HepG2 (cell line): ENCODE data around the gene TYMP. TPM values are rescaled to one million over a fixed set of nuclear protein-coding genes. Genes with fewer than 3 reads are reported as not detected.

Experiments used
- BHLHE40 ChIP-seq: IDR thresholded peaks from 2 replicates; pipeline ENCODE4 v1.6.1; 2011; ENCODE audit warnings: low read length, improper control_type of control experiment
- BRD4 ChIP-seq: sonication (generic); formaldehyde crosslinking; IDR thresholded peaks from 2 replicates; pipeline ENCODE4 v1.4.0; 2020; ENCODE audit warnings: missing genetic modification reagents
- EED ChIP-seq: sonication (generic); formaldehyde crosslinking; IDR thresholded peaks from 2 replicates; pipeline ENCODE4 v1.5.0; 2020; ENCODE audit warnings: mild to moderate bottlenecking, missing genetic modification reagents
- HNRNPK ChIP-seq: fragments of 200-400 bp; formaldehyde crosslinking; IDR thresholded peaks from 2 replicates; pipeline ENCODE4 v1.6.1; 2018; ENCODE audit warnings: low read length, low read depth, moderate library complexity, mild to moderate bottlenecking; ENCODE audit not compliant: poor library complexity, severe bottlenecking
- JUND ChIP-seq: sonication (generic); formaldehyde crosslinking; IDR thresholded peaks from 2 replicates; pipeline ENCODE4 v1.8.0; 2022; ENCODE audit warnings: mild to moderate bottlenecking, missing genetic modification reagents
- KLF16 ChIP-seq, 2 experiments: sonication (generic) in 1 of 2; formaldehyde crosslinking in 1 of 2; IDR thresholded peaks; 2 replicates each; pipeline versions ENCODE4 v1.6.1 to v1.8.0; 2016 to 2023; ENCODE audit warnings: missing genetic modification reagents in 2 of 2, missing compliant biosample characterization in 1 of 2
- MED8 ChIP-seq: sonication (generic); formaldehyde crosslinking; IDR thresholded peaks from 2 replicates; pipeline ENCODE4 v1.8.1; 2023; ENCODE audit warnings: mild to moderate bottlenecking, missing genetic modification reagents; ENCODE audit not compliant: insufficient replicate concordance
- NCOA1 ChIP-seq: sonication (generic); formaldehyde crosslinking; IDR thresholded peaks from 2 replicates; pipeline ENCODE4 v1.9.0; 2021; ENCODE audit warnings: missing genetic modification reagents
- PAX8 ChIP-seq: sonication (generic); formaldehyde crosslinking; IDR thresholded peaks from 2 replicates; pipeline ENCODE4 v1.8.0; 2022; ENCODE audit warnings: mild to moderate bottlenecking, missing genetic modification reagents, borderline replicate concordance
- SOX13 ChIP-seq, 3 experiments: fragments of 450-650 bp in 1 of 3; sonication (generic) in 1 of 3; formaldehyde crosslinking in 1 of 3; IDR thresholded peaks in 2 of 3; conservative IDR thresholded peaks in 1 of 3; 2 replicates each; pipeline versions ENCODE4 v1.5.0 to v1.6.1; 2016 to 2020; ENCODE audit warnings: antibody characterized with exemption in 1 of 3, mild to moderate bottlenecking in 1 of 3, missing compliant biosample characterization in 1 of 3, missing genetic modification reagents in 1 of 3, moderate library complexity in 1 of 3
- TCF12 ChIP-seq, 2 experiments: fragments of 450-650 bp in 1 of 2; sonication (generic) in 1 of 2; formaldehyde crosslinking in 1 of 2; IDR thresholded peaks; 2 replicates each; pipeline versions ENCODE4 v1.6.1 to v1.8.0; 2017 to 2022; ENCODE audit warnings: antibody characterized with exemption in 1 of 2, mild to moderate bottlenecking in 1 of 2, missing genetic modification reagents in 1 of 2, moderate library complexity in 1 of 2
- THAP11 ChIP-seq: IDR thresholded peaks from 2 replicates; pipeline ENCODE4 v1.6.1; 2016; ENCODE audit warnings: missing biosample characterization, missing genetic modification reagents
- YEATS2 ChIP-seq: sonication (generic); formaldehyde crosslinking; IDR thresholded peaks from 2 replicates; pipeline ENCODE4 v1.4.0; 2020; ENCODE audit warnings: missing genetic modification reagents, borderline replicate concordance
- ZBTB1 ChIP-seq: sonication (generic); formaldehyde crosslinking; IDR thresholded peaks from 2 replicates; pipeline ENCODE4 v1.4.0; 2020; ENCODE audit warnings: missing genetic modification reagents, borderline replicate concordance
- ZNF20 ChIP-seq: sonication (generic); formaldehyde crosslinking; IDR thresholded peaks from 2 replicates; pipeline ENCODE4 v1.4.0; 2020; ENCODE audit warnings: mild to moderate bottlenecking, moderate library complexity, missing genetic modification reagents
- ZNF225 ChIP-seq: sonication (generic); formaldehyde crosslinking; IDR thresholded peaks from 2 replicates; pipeline ENCODE4 v1.4.0; 2020; ENCODE audit warnings: mild to moderate bottlenecking, missing genetic modification reagents
- ZNF234 ChIP-seq: sonication (generic); formaldehyde crosslinking; conservative IDR thresholded peaks from 2 replicates; pipeline ENCODE4 v1.5.1; 2020; ENCODE audit warnings: mild to moderate bottlenecking, missing genetic modification reagents
- polyA plus RNA-seq, 8 experiments: library from polyadenylated mRNA; depleted of rRNA in 3 of 8; stranded (reverse) in 7 of 8; unstranded in 1 of 8; fragments of >200 nt; fragmentation: Illumina TruSeq in 4 of 8; extraction: Trizol in 4 of 8; gene quantifications; 2 replicates each; pipeline versions ENCODE4 v1.2.1 to v1.2.3, GENCODE V29; 2011 to 2016; ENCODE audit warnings: low read depth in 4 of 8, missing spikeins in 1 of 8, mixed read lengths in 1 of 8; ENCODE audit not compliant: insufficient read depth in 1 of 8
- total RNA-seq, 5 experiments: library from RNA; depleted of rRNA; stranded (reverse); fragments of >200 nt; fragmentation: Illumina TruSeq; extraction: Trizol; gene quantifications; 2 replicates each; pipeline ENCODE4 v1.2.3, GENCODE V29; 2016; ENCODE audit warnings: low read depth in 1 of 5
- TF ChIP-seq, protein P1 (sequence below): sonication (generic); formaldehyde crosslinking; IDR thresholded peaks from 2 replicates; pipeline ENCODE4 v1.9.0; 2021; ENCODE audit warnings: missing genetic modification reagents, borderline replicate concordance
- TF ChIP-seq, protein P2 (sequence below): conservative IDR thresholded peaks from 2 replicates; pipeline ENCODE4 v1.6.1; 2018; ENCODE audit warnings: missing genetic modification reagents
- TF ChIP-seq, protein P3 (sequence below): sonication (generic); formaldehyde crosslinking; IDR thresholded peaks from 2 replicates; pipeline ENCODE4 v1.8.0; 2022; ENCODE audit warnings: missing genetic modification reagents, mild to moderate bottlenecking, borderline replicate concordance
- TF ChIP-seq, protein P4 (sequence below): sonication (generic); formaldehyde crosslinking; IDR thresholded peaks from 2 replicates; pipeline ENCODE4 v1.5.0; 2020; ENCODE audit warnings: missing genetic modification reagents, mild to moderate bottlenecking, borderline replicate concordance

Gene TYMP
- total and polyA plus RNA-seq, 2 of the 13 experiments (the other 11 are each of a cell fraction or from before 2014, with no cell fraction given) = 3.9 to 4.3 TPM

DNA sequence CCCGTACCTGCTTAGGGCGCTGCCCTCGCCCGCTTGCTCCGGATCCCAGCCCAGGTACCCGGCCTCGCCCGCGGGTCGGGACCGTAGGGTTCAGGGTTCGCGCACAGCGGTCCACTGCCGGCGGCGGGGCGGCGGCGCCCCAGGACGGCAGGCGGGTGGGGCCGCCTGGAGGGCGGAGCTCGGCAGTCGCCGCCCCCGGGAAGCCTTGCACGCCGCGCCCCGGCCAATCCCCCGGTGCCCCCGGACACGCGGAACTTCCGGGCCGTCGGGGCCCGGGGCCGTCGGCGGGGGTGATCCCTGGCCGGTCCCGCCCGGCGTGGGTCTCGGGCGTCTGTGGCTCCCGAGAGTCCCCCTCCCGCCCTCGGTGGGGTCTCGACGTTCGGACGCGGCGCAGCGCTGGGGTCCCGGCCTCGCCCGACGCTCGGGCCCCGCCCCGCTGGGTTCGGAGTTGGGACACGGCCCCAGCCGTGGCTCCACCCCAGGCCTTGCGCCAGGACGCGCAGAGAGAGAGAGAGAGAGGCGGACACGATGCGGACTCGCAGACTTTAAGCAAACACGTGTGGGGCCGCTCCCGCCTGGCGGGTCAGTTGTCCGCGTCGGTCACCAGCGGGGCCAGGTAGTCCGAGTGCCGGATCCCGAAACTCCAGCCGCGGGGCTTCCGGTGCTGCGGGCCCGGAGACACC lies at the start of gene TYMP (continued):
- TF ChIP-seq ZNF234 (CRISPR knock-in tag) = peak; percentile 35
- peak; percentile 53; the same call in 1 of the 2 replicates for TF ChIP-seq BHLHE40
- no peak for TF ChIP-seq YEATS2
- TF ChIP-seq HNRNPK = peak; percentile 71
- TF ChIP-seq PAX8 = no peak
- TF ChIP-seq JUND (CRISPR knock-in tag) = peak; percentile 49; the same call in 1 of the 2 replicates
- TF ChIP-seq THAP11 = peak; percentile 60; the same call in 1 of the 2 replicates
- TF ChIP-seq ZBTB1 (CRISPR knock-in tag) = peak; percentile 25; the same call in 1 of the 2 replicates
- no peak for TF ChIP-seq SOX13 (IDR thresholded peaks at IDR 0.05)
- no peak for TF ChIP-seq SOX13 (CRISPR knock-in tag; conservative IDR thresholded peaks at IDR 0.05 in 1 of 2, IDR thresholded peaks at IDR 0.05 in 1 of 2)
- TF ChIP-seq, protein P1, sequence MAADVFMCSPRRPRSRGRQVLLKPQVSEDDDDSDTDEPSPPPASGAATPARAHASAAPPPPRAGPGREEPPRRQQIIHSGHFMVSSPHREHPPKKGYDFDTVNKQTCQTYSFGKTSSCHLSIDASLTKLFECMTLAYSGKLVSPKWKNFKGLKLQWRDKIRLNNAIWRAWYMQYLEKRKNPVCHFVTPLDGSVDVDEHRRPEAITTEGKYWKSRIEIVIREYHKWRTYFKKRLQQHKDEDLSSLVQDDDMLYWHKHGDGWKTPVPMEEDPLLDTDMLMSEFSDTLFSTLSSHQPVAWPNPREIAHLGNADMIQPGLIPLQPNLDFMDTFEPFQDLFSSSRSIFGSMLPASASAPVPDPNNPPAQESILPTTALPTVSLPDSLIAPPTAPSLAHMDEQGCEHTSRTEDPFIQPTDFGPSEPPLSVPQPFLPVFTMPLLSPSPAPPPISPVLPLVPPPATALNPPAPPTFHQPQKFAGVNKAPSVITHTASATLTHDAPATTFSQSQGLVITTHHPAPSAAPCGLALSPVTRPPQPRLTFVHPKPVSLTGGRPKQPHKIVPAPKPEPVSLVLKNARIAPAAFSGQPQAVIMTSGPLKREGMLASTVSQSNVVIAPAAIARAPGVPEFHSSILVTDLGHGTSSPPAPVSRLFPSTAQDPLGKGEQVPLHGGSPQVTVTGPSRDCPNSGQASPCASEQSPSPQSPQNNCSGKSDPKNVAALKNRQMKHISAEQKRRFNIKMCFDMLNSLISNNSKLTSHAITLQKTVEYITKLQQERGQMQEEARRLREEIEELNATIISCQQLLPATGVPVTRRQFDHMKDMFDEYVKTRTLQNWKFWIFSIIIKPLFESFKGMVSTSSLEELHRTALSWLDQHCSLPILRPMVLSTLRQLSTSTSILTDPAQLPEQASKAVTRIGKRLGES = 0 out of 2 replicates have a peak, but pooled peaks have one; percentile 61
- peak; percentile 67; the same call in 1 of the 2 replicates for TF ChIP-seq ZNF225
- TF ChIP-seq TCF12 (IDR thresholded peaks at IDR 0.05) = no peak
- TF ChIP-seq TCF12 (CRISPR knock-in tag; IDR thresholded peaks at IDR 0.05) = no peak; the same call in 1 of the 2 replicates
- TF ChIP-seq, protein P2, sequence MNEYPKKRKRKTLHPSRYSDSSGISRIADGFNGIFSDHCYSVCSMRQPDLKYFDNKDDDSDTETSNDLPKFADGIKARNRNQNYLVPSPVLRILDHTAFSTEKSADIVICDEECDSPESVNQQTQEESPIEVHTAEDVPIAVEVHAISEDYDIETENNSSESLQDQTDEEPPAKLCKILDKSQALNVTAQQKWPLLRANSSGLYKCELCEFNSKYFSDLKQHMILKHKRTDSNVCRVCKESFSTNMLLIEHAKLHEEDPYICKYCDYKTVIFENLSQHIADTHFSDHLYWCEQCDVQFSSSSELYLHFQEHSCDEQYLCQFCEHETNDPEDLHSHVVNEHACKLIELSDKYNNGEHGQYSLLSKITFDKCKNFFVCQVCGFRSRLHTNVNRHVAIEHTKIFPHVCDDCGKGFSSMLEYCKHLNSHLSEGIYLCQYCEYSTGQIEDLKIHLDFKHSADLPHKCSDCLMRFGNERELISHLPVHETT (CRISPR knock-in tag) = peak; percentile 60; the same call in 1 of the 2 replicates
- 0 out of 2 replicates have a peak, but pooled peaks have one; percentile 43 for TF ChIP-seq ZNF20 (CRISPR knock-in tag)
- TF ChIP-seq, protein P3, sequence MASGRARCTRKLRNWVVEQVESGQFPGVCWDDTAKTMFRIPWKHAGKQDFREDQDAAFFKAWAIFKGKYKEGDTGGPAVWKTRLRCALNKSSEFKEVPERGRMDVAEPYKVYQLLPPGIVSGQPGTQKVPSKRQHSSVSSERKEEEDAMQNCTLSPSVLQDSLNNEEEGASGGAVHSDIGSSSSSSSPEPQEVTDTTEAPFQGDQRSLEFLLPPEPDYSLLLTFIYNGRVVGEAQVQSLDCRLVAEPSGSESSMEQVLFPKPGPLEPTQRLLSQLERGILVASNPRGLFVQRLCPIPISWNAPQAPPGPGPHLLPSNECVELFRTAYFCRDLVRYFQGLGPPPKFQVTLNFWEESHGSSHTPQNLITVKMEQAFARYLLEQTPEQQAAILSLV (CRISPR knock-in tag) = no peak; the same call in 1 of the 2 replicates
- TF ChIP-seq MED8 = peak; percentile 37
- peak; percentile 92 for TF ChIP-seq BRD4 (CRISPR knock-in tag)
- TF ChIP-seq, protein P4, sequence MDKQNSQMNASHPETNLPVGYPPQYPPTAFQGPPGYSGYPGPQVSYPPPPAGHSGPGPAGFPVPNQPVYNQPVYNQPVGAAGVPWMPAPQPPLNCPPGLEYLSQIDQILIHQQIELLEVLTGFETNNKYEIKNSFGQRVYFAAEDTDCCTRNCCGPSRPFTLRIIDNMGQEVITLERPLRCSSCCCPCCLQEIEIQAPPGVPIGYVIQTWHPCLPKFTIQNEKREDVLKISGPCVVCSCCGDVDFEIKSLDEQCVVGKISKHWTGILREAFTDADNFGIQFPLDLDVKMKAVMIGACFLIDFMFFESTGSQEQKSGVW (CRISPR knock-in tag) = no peak
- peak; percentile 74; the same call in 1 of the 2 replicates for TF ChIP-seq EED (CRISPR knock-in tag)
- no peak; the same call in 1 of the 2 replicates for TF ChIP-seq NCOA1
- peak in 1 of 2 experiments; percentile 65; a peak in 2 of 4 replicates for TF ChIP-seq KLF16 (CRISPR knock-in tag; IDR thresholded peaks at IDR 0.05)
